HS-5 (cell line): ENCODE results near the gene SAP30L.

Source experiments
- DNase-seq: peaks from one replicate; pipeline ENCODE4 v3.0.0-alpha.2; 2012; ENCODE audit warnings: low read depth

SAP30L gene

GRCh38 chr5:154509784-154510555 is 64.2 kb downstream of the SAP30L start:
- no peak for DNase-seq
